ENCODE measurements around the gene AFMID. TPM values are rescaled to one million over a fixed set of nuclear protein-coding genes. Genes with fewer than 3 reads are reported as not detected.

Gene AFMID
- total and polyA plus RNA-seq, 2 of the 13 experiments (the other 11 are each of a cell fraction or from before 2014, with no cell fraction given) = 249 to 270 TPM

DNA sequence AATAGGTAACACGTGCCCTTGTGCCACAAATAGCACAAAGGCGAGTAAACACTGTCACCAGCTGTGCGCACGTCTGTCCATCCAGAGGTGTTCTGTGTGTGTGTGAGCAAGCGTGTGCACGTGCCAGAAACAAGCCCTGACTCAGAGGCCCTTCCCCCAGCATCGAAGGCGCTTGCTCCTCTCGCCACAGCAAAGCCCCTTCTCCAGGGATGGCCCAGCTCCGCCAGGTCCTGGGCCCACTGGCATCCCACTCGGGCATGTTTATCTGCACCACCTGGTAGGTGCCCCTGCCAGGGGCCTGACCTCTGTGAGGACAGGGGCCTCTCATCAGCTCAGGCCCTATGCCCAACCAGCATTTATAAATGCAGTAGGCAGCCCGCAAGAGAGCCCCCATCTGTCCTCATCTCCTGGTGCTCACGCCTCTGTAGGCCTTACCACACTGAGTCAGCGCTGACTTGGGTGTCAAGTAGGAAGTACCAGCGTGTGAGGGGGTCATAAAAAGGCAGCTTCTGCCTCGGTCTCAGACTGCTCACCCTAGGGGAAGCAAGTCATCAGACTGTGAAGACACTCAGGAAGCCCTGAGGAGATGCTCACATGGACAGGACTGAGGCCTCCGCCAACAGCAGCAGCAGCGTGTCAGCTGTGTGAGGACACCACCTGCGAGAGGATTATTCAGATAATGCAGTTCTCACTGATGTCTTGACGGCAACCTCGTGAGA lies 55.0 kb downstream of the AFMID start (continued):
- TF ChIP-seq ZNF101 (CRISPR knock-in tag; IDR thresholded peaks at IDR 0.05; ENCODE audit: borderline replicate concordance, low read depth) (no peak), HCFC1 (IDR thresholded peaks at IDR 0.05; ENCODE audit: low read depth, low read length) (no peak), EED (CRISPR knock-in tag; IDR thresholded peaks at IDR 0.05) (no peak), ZNF788 (CRISPR knock-in tag; IDR thresholded peaks at IDR 0.05; ENCODE audit: borderline replicate concordance) (no peak), ZFY (CRISPR knock-in tag; IDR thresholded peaks at IDR 0.05) (peak; percentile 2; the same call in 1 of the 2 replicates), HNRNPK (IDR thresholded peaks at IDR 0.05; ENCODE audit: low read depth, low read length, poor library complexity, severe bottlenecking) (no peak), ZNF780A (CRISPR knock-in tag; IDR thresholded peaks at IDR 0.05) (no peak), ZNF44 (CRISPR knock-in tag; IDR thresholded peaks at IDR 0.05) (no peak), ZBTB1 (CRISPR knock-in tag; IDR thresholded peaks at IDR 0.05; ENCODE audit: borderline replicate concordance) (no peak), PBX2 (CRISPR knock-in tag; IDR thresholded peaks at IDR 0.05) (0 out of 2 replicates have a peak, but pooled peaks have one; percentile 32), CEBPG (CRISPR knock-in tag; IDR thresholded peaks at IDR 0.05) (no peak), ZNF543 (CRISPR knock-in tag; IDR thresholded peaks at IDR 0.05) (no peak), NFIB (CRISPR knock-in tag; IDR thresholded peaks at IDR 0.05; ENCODE audit: borderline replicate concordance) (peak; percentile 94; the same call in 1 of the 2 replicates), MAX (IDR thresholded peaks at IDR 0.05) (peak; percentile 72), NFE2L1 (CRISPR knock-in tag; IDR thresholded peaks at IDR 0.05; ENCODE audit: borderline replicate concordance) (0 out of 2 replicates have a peak, but pooled peaks have one; percentile 50), ZNF20 (CRISPR knock-in tag; IDR thresholded peaks at IDR 0.05) (no peak), CAMTA2 (CRISPR knock-in tag; IDR thresholded peaks at IDR 0.05; ENCODE audit: borderline replicate concordance) (no peak), MXD3 (CRISPR knock-in tag; IDR thresholded peaks at IDR 0.05) (0 out of 2 replicates have a peak, but pooled peaks have one; percentile 55), PHF8 (CRISPR knock-in tag; IDR thresholded peaks at IDR 0.05) (no peak)
- TF ChIP-seq, protein P1, sequence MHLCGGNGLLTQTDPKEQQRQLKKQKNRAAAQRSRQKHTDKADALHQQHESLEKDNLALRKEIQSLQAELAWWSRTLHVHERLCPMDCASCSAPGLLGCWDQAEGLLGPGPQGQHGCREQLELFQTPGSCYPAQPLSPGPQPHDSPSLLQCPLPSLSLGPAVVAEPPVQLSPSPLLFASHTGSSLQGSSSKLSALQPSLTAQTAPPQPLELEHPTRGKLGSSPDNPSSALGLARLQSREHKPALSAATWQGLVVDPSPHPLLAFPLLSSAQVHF (CRISPR knock-in tag; IDR thresholded peaks at IDR 0.05) = no peak
- TF ChIP-seq, protein P2, sequence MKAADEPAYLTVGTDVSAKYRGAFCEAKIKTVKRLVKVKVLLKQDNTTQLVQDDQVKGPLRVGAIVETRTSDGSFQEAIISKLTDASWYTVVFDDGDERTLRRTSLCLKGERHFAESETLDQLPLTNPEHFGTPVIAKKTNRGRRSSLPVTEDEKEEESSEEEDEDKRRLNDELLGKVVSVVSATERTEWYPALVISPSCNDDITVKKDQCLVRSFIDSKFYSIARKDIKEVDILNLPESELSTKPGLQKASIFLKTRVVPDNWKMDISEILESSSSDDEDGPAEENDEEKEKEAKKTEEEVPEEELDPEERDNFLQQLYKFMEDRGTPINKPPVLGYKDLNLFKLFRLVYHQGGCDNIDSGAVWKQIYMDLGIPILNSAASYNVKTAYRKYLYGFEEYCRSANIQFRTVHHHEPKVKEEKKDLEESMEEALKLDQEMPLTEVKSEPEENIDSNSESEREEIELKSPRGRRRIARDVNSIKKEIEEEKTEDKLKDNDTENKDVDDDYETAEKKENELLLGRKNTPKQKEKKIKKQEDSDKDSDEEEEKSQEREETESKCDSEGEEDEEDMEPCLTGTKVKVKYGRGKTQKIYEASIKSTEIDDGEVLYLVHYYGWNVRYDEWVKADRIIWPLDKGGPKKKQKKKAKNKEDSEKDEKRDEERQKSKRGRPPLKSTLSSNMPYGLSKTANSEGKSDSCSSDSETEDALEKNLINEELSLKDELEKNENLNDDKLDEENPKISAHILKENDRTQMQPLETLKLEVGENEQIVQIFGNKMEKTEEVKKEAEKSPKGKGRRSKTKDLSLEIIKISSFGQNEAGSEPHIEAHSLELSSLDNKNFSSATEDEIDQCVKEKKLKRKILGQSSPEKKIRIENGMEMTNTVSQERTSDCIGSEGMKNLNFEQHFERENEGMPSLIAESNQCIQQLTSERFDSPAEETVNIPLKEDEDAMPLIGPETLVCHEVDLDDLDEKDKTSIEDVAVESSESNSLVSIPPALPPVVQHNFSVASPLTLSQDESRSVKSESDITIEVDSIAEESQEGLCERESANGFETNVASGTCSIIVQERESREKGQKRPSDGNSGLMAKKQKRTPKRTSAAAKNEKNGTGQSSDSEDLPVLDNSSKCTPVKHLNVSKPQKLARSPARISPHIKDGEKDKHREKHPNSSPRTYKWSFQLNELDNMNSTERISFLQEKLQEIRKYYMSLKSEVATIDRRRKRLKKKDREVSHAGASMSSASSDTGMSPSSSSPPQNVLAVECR (CRISPR knock-in tag; IDR thresholded peaks at IDR 0.05; ENCODE audit: borderline replicate concordance) = no peak
- TF ChIP-seq, protein P3, sequence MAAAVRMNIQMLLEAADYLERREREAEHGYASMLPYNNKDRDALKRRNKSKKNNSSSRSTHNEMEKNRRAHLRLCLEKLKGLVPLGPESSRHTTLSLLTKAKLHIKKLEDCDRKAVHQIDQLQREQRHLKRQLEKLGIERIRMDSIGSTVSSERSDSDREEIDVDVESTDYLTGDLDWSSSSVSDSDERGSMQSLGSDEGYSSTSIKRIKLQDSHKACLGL (CRISPR knock-in tag; IDR thresholded peaks at IDR 0.05) = no peak

Measured in HepG2 (cell line).